Measurements from ENCODE around the gene HAX1. TPM values are rescaled to one million over a fixed set of nuclear protein-coding genes. Genes with fewer than 3 reads are reported as not detected.

HAX1 gene
- total and polyA plus RNA-seq, 2 experiments from 2014 or later, result 80.0 to 104 TPM

- H3K36me3 ChIP-seq (replicated peaks; ENCODE audit: insufficient read depth, low read depth), result peaks cover 4% of the 10 kb centered on the region
- H3K4me3 ChIP-seq, result no peak overlapping the region
- H3K9me2 ChIP-seq (replicated peaks; ENCODE audit: insufficient read depth), result no peaks in the 10 kb centered on the region
- no peak overlapping the region for H3K4me2 ChIP-seq
- no peaks in the 10 kb centered on the region for H3K27me3 ChIP-seq
- DNase-seq (ENCODE audit: low spot score), result no peak
- no peaks in the 10 kb centered on the region for H3K9me3 ChIP-seq (ENCODE audit: low read depth)
- no peaks in the 10 kb centered on the region for H3K4me1 ChIP-seq (ENCODE audit: insufficient read depth)
- H3K27ac ChIP-seq, result no peak overlapping the region
- TF ChIP-seq EZH2 (IDR thresholded peaks at IDR 0.05; ENCODE audit: borderline replicate concordance), result no peak
- no peak for TF ChIP-seq EZH2phosphoT487 (IDR thresholded peaks at IDR 0.05; ENCODE audit: low read depth, severe bottlenecking, unreplicated experiment)
- no peak for TF ChIP-seq CTCF (IDR thresholded peaks at IDR 0.05; ENCODE audit: poor library complexity)
- no peak overlapping the region for H2AFZ ChIP-seq
- WGBS (ENCODE audit: low lambda C conversion rate, missing lambda C conversion rate), result 95% methylated on average over 3 of the region's 3 CpGs
- H4K20me1 ChIP-seq (ENCODE audit: insufficient read depth, poor library complexity, severe bottlenecking), result peaks cover 40% of the 10 kb centered on the region
- peaks cover 87% of the 10 kb centered on the region for H3K79me2 ChIP-seq
Observed at GRCh38 chr1:154240294-154240833, 32.1 kb upstream of the HAX1 start.

GRCh38 chr1:154241703-154242351, 30.6 kb upstream of the HAX1 start:
- Histone ChIP-seq H3K4me3 (no peak overlapping the region), H2AFZ (no peak overlapping the region), H3K9me2 (replicated peaks; ENCODE audit: insufficient read depth) (no peaks in the 10 kb centered on the region), H3K36me3 (replicated peaks; ENCODE audit: insufficient read depth, low read depth) (peaks cover 4% of the 10 kb centered on the region), H3K27ac (no peak overlapping the region), H3K79me2 (peaks cover 85% of the 10 kb centered on the region), H3K4me2 (no peak overlapping the region), H3K9me3 (ENCODE audit: low read depth) (no peaks in the 10 kb centered on the region), H4K20me1 (ENCODE audit: insufficient read depth, poor library complexity, severe bottlenecking) (peaks cover 48% of the 10 kb centered on the region), H3K4me1 (ENCODE audit: insufficient read depth) (no peaks in the 10 kb centered on the region), H3K27me3 (no peaks in the 10 kb centered on the region)
- no peak for DNase-seq (ENCODE audit: low spot score)
- no peak for TF ChIP-seq EZH2phosphoT487 (IDR thresholded peaks at IDR 0.05; ENCODE audit: low read depth, severe bottlenecking, unreplicated experiment)
- WGBS (ENCODE audit: low lambda C conversion rate, missing lambda C conversion rate), result 91% methylated on average over 3 of the region's 3 CpGs

GRCh38 chr1:154253671-154254070, 18.8 kb upstream of the HAX1 start:
- Histone ChIP-seq H3K4me1 (ENCODE audit: insufficient read depth) (no peaks in the 10 kb centered on the region), H3K27me3 (no peaks in the 10 kb centered on the region), H2AFZ (no peak overlapping the region), H3K4me3 (no peak overlapping the region), H3K36me3 (replicated peaks; ENCODE audit: insufficient read depth, low read depth) (peaks cover 11% of the 10 kb centered on the region), H3K9me3 (ENCODE audit: low read depth) (no peaks in the 10 kb centered on the region), H3K79me2 (peaks cover 28% of the 10 kb centered on the region), H3K27ac (no peak overlapping the region), H4K20me1 (ENCODE audit: insufficient read depth, poor library complexity, severe bottlenecking) (peaks cover 3% of the 10 kb centered on the region), H3K9me2 (replicated peaks; ENCODE audit: insufficient read depth) (no peaks in the 10 kb centered on the region), H3K4me2 (no peak overlapping the region)
- TF ChIP-seq EZH2 (IDR thresholded peaks at IDR 0.05; ENCODE audit: borderline replicate concordance), result no peak
- no peak for TF ChIP-seq EZH2phosphoT487 (IDR thresholded peaks at IDR 0.05; ENCODE audit: low read depth, severe bottlenecking, unreplicated experiment)
- no peak for TF ChIP-seq CTCF (IDR thresholded peaks at IDR 0.05; ENCODE audit: poor library complexity)
- WGBS (ENCODE audit: low lambda C conversion rate, missing lambda C conversion rate), result 96% methylated on average over 7 of the region's 7 CpGs
- DNase-seq (ENCODE audit: low spot score), result no peak

- H3K9me3 ChIP-seq (ENCODE audit: low read depth), result no peaks in the 10 kb centered on the region
- H3K27ac ChIP-seq, result no peak overlapping the region
- no peaks in the 10 kb centered on the region for H3K4me1 ChIP-seq (ENCODE audit: insufficient read depth)
- H3K9me2 ChIP-seq (replicated peaks; ENCODE audit: insufficient read depth), result no peaks in the 10 kb centered on the region
- peaks cover 3% of the 10 kb centered on the region for H4K20me1 ChIP-seq (ENCODE audit: insufficient read depth, poor library complexity, severe bottlenecking)
- peaks cover 14% of the 10 kb centered on the region for H3K36me3 ChIP-seq (replicated peaks; ENCODE audit: insufficient read depth, low read depth)
- no peaks in the 10 kb centered on the region for H3K27me3 ChIP-seq
- peaks cover 23% of the 10 kb centered on the region for H3K79me2 ChIP-seq
- H3K4me2 ChIP-seq, result no peak overlapping the region
- no peak overlapping the region for H3K4me3 ChIP-seq
- H2AFZ ChIP-seq, result no peak overlapping the region
- DNase-seq (ENCODE audit: low spot score), result no peak
- no peak for TF ChIP-seq EZH2 (IDR thresholded peaks at IDR 0.05; ENCODE audit: borderline replicate concordance)
- TF ChIP-seq CTCF (IDR thresholded peaks at IDR 0.05; ENCODE audit: poor library complexity), result no peak
- no peak for TF ChIP-seq EZH2phosphoT487 (IDR thresholded peaks at IDR 0.05; ENCODE audit: low read depth, severe bottlenecking, unreplicated experiment)
Observed at GRCh38 chr1:154256686-154257085, 15.7 kb upstream of the HAX1 start.
